Astrocyte (in vitro differentiated cells and primary cell): ENCODE measurements around the gene PEAK3. TPM values are rescaled to one million over a fixed set of nuclear protein-coding genes. Genes with fewer than 3 reads are reported as not detected.
A peak's percentile ranks its signal among the peaks of the same experiment; 100 is the strongest.

ENCODE experiments used
- DNase-seq: peaks from one replicate; pipeline ENCODE4 v3.0.0-alpha.2; 2010; ENCODE audit warnings: low read depth
- FAIRE-seq: peaks from 2 replicates; lab custom pipeline; 2011; peaks lifted over from hg19 to GRCh38; lab: Jason Lieb, UNC
- H2AFZ ChIP-seq: 2 replicates; pipeline ENCODE4 v1.6.0; 2012; ENCODE audit warnings: low read depth, low read length, inconsistent platforms
- H3K27ac ChIP-seq: 2 replicates; pipeline ENCODE4 v1.5.1; 2011; ENCODE audit warnings: low read depth, low read length, inconsistent platforms
- H3K27me3 ChIP-seq: 2 replicates; pipeline ENCODE4 v1.6.0; 2011; ENCODE audit warnings: low read length, inconsistent platforms; ENCODE audit not compliant: insufficient read depth
- H3K36me3 ChIP-seq: 2 replicates; pipeline ENCODE4 v1.5.1; 2011; ENCODE audit warnings: low read length, inconsistent platforms; ENCODE audit not compliant: insufficient read depth
- H3K4me1 ChIP-seq: 2 replicates; pipeline ENCODE4 v1.5.1; 2011; ENCODE audit warnings: low read length, inconsistent platforms; ENCODE audit not compliant: insufficient read depth
- H3K4me2 ChIP-seq: 2 replicates; pipeline ENCODE4 v1.6.0; 2012; ENCODE audit warnings: low read length, inconsistent platforms
- H3K4me3 ChIP-seq: 2 replicates; pipeline ENCODE4 v1.5.1; 2011; ENCODE audit warnings: low read depth, mild to moderate bottlenecking, low read length, inconsistent platforms; ENCODE audit not compliant: insufficient read depth
- H3K79me2 ChIP-seq: 2 replicates; pipeline ENCODE4 v1.6.0; 2012; ENCODE audit warnings: mild to moderate bottlenecking, low read length, inconsistent platforms; ENCODE audit not compliant: insufficient read depth
- H3K9ac ChIP-seq: 2 replicates; pipeline ENCODE4 v1.6.0; 2012; ENCODE audit warnings: mild to moderate bottlenecking, low read length, inconsistent platforms
- H3K9me3 ChIP-seq: 2 replicates; pipeline ENCODE4 v1.5.1; 2012; ENCODE audit warnings: low read depth, mild to moderate bottlenecking, low read length, inconsistent platforms; ENCODE audit not compliant: insufficient read depth
- H4K20me1 ChIP-seq: 2 replicates; pipeline ENCODE4 v1.6.0; 2012; ENCODE audit warnings: low read length, inconsistent platforms; ENCODE audit not compliant: insufficient read depth
- H3K27ac Mint-ChIP-seq: one replicate; pipeline ENCODE4 v1.8.0; 2021; ENCODE audit warnings: mild to moderate bottlenecking, mixed read lengths; ENCODE audit not compliant: unreplicated experiment
- H3K27me3 Mint-ChIP-seq: one replicate; pipeline ENCODE4 v1.8.0; 2021; ENCODE audit warnings: low read depth, mixed read lengths; ENCODE audit not compliant: unreplicated experiment
- H3K36me3 Mint-ChIP-seq: one replicate; pipeline ENCODE4 v1.8.0; 2021; ENCODE audit warnings: low read depth, mixed read lengths; ENCODE audit not compliant: unreplicated experiment
- H3K4me1 Mint-ChIP-seq: one replicate; pipeline ENCODE4 v1.8.0; 2021; ENCODE audit warnings: low read depth, mixed read lengths; ENCODE audit not compliant: unreplicated experiment
- H3K4me3 Mint-ChIP-seq: one replicate; pipeline ENCODE4 v1.8.0; 2021; ENCODE audit warnings: mild to moderate bottlenecking, moderate library complexity, mixed read lengths; ENCODE audit not compliant: unreplicated experiment
- H3K9me3 Mint-ChIP-seq: one replicate; pipeline ENCODE4 v1.8.0; 2021; ENCODE audit warnings: mild to moderate bottlenecking, mixed read lengths; ENCODE audit not compliant: unreplicated experiment
- EZH2 ChIP-seq: IDR thresholded peaks from 2 replicates; pipeline ENCODE4 v1.6.1; 2012; ENCODE audit warnings: mild to moderate bottlenecking, low read length, inconsistent platforms; ENCODE audit not compliant: insufficient read depth
- total RNA-seq: library from RNA; stranded (reverse); gene quantifications from 2 replicates; pipeline ENCODE4 v1.2.1, GENCODE V29; 2021
- TF ChIP-seq, protein P1 (sequence below): IDR thresholded peaks from 2 replicates; pipeline ENCODE4 v1.5.1; 2011; ENCODE audit warnings: low read depth, mild to moderate bottlenecking, inconsistent platforms, low read length, moderate library complexity; ENCODE audit not compliant: insufficient read depth

Gene PEAK3
- total RNA-seq, 1 donor from 2014 or later = 0.18 TPM

DNA sequence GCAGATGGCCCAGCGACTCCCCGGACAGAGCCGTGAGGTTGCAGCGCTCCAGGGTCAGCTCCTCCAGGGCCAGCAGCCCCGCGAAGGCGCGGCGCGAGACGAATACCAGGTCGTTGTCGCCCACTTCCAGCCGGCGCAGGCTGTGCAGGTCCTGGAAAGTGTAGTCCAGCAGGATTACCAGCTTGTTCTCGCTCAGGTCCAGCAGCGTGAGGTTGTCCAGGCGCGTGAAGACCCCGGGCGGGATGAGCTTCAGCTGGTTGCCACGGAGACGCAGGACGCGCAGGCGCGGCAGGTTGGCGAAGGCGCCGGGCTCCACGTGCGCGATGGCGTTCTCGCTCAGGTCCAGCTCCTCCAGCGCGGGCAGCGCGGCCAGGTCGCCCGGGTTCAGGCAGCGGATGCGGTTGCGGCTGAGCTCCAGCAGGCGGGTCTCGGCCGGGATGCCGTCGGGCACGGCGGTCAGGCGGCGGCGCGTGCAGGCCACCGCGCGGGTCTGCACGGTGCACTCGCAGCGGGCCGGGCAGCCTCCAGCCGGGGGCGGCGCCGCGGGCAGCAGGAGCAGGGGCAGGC is 9.3 kb upstream of the PEAK3 start:
- H3K4me2 ChIP-seq = peak overlapping the region; percentile 69
- FAIRE-seq = no peak
- H3K4me1 ChIP-seq = peaks cover 15% of the 10 kb centered on the region
- Mint-ChIP-seq H3K27ac (no peak overlapping the region), H3K36me3 (peaks cover 4% of the 10 kb centered on the region), H3K9me3 (no peaks in the 10 kb centered on the region), H3K4me1 (no peaks in the 10 kb centered on the region), H3K27me3 (peaks cover 62% of the 10 kb centered on the region), H3K4me3 (no peak overlapping the region)
- H3K9me3 ChIP-seq = no peaks in the 10 kb centered on the region
- H3K36me3 ChIP-seq = no peaks in the 10 kb centered on the region
- H3K9ac ChIP-seq = no peak overlapping the region
- H3K27ac ChIP-seq = no peak overlapping the region
- H4K20me1 ChIP-seq = peaks cover 42% of the 10 kb centered on the region
- H3K4me3 ChIP-seq = peak overlapping the region; percentile 5
- H2AFZ ChIP-seq = peak overlapping the region; percentile 34
- H3K27me3 ChIP-seq = peaks cover 54% of the 10 kb centered on the region
- TF ChIP-seq, protein P1, sequence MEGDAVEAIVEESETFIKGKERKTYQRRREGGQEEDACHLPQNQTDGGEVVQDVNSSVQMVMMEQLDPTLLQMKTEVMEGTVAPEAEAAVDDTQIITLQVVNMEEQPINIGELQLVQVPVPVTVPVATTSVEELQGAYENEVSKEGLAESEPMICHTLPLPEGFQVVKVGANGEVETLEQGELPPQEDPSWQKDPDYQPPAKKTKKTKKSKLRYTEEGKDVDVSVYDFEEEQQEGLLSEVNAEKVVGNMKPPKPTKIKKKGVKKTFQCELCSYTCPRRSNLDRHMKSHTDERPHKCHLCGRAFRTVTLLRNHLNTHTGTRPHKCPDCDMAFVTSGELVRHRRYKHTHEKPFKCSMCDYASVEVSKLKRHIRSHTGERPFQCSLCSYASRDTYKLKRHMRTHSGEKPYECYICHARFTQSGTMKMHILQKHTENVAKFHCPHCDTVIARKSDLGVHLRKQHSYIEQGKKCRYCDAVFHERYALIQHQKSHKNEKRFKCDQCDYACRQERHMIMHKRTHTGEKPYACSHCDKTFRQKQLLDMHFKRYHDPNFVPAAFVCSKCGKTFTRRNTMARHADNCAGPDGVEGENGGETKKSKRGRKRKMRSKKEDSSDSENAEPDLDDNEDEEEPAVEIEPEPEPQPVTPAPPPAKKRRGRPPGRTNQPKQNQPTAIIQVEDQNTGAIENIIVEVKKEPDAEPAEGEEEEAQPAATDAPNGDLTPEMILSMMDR = no peak
- TF ChIP-seq EZH2 = peak; percentile 64
- DNase-seq = no peak
- H3K79me2 ChIP-seq = no peaks in the 10 kb centered on the region

DNA sequence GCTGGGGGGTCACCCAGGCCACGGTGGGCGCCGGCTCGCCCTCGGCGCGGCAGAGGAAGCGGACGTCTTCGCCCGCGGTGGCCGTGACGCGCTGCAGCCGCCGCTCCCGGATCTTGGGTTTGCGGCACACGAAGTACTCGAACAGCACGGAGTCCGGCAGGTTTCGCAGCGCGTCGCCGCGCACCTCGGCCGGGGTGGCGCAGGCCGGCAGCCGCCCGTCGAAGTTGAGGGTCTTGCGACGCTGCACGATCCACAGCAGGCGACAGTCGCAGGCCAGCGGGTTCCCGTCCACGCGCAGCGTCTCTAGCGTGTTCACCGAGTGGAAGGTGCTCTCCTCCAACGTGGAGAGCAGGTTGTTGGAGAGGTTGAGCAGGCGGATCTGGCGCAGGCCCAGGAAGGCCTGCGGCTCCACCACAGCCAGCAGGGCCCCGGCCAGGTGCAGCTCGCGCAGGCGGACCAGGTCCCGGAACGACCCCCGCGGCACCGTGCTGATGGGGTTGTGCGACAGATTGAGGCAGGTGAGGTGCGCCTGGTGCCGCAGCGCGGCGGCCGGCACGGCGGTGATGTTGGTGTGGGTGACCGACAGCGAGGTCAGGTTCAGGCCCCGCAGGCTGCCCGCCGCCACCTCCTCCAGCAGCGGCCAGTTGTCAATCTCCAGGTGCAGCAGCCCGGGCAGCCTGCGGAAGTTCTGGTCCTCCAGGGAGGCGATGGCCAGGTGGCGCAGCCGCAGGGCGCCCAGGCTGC is 8.6 kb upstream of the PEAK3 start:
- Histone ChIP-seq H3K9ac (no peak overlapping the region), H2AFZ (peak overlapping the region; percentile 47), H3K27me3 (peaks cover 54% of the 10 kb centered on the region), H3K79me2 (no peaks in the 10 kb centered on the region), H3K4me2 (peak overlapping the region; percentile 69), H3K36me3 (no peaks in the 10 kb centered on the region), H3K4me3 (no peak overlapping the region), H4K20me1 (peaks cover 47% of the 10 kb centered on the region), H3K27ac (no peak overlapping the region), H3K4me1 (peaks cover 15% of the 10 kb centered on the region), H3K9me3 (no peaks in the 10 kb centered on the region)
- no peak overlapping the region for H3K4me3 Mint-ChIP-seq
- peaks cover 4% of the 10 kb centered on the region for H3K36me3 Mint-ChIP-seq
- H3K9me3 Mint-ChIP-seq = no peaks in the 10 kb centered on the region
- FAIRE-seq (no peak), DNase-seq (no peak)
- no peak overlapping the region for H3K27ac Mint-ChIP-seq
- H3K4me1 Mint-ChIP-seq = no peaks in the 10 kb centered on the region
- H3K27me3 Mint-ChIP-seq = peaks cover 63% of the 10 kb centered on the region
- TF ChIP-seq, protein P1 = no peak
- peak; percentile 70 for TF ChIP-seq EZH2
